Neural progenitor cell (in vitro differentiated cells): Measurements from ENCODE around the gene SPATA33. TPM values are rescaled to one million over a fixed set of nuclear protein-coding genes. Genes with fewer than 3 reads are reported as not detected.
"Not testable (repeated sequence)": the region's sequence is repeated elsewhere in the genome, so short reads cannot be mapped to it uniquely, and the experiment has no call there.

ENCODE experiments used
- DNase-seq: peaks from one replicate; pipeline ENCODE4 v3.0.0-alpha.2; 2016; ENCODE audit warnings: low spot score
- H2AFZ ChIP-seq: fragments of 200-600 bp; sonication (generic); replicated peaks from 2 replicates; pipeline ENCODE4 v1.6.1; 2016; ENCODE audit warnings: antibody characterized with exemption
- H3F3A ChIP-seq: fragments of 200-600 bp; sonication (generic); 2 replicates; pipeline ENCODE4 v1.6.1; 2016; ENCODE audit warnings: antibody characterized with exemption, low read depth
- H3K27ac ChIP-seq: fragments of 200-600 bp; sonication (generic); 2 replicates; pipeline ENCODE4 v1.5.1; 2016; ENCODE audit warnings: mild to moderate bottlenecking
- H3K27me3 ChIP-seq: fragments of 200-600 bp; sonication (generic); 2 replicates; pipeline ENCODE4 v1.6.1; 2016; ENCODE audit warnings: mild to moderate bottlenecking, moderate library complexity
- H3K36me3 ChIP-seq: fragments of 200-600 bp; sonication (generic); 2 replicates; pipeline ENCODE4 v1.5.1; 2016
- H3K4me1 ChIP-seq: fragments of 200-600 bp; sonication (generic); 2 replicates; pipeline ENCODE4 v1.6.1; 2016; ENCODE audit warnings: mixed run types
- H3K4me2 ChIP-seq: fragments of 200-600 bp; sonication (generic); 2 replicates; pipeline ENCODE4 v1.6.1; 2016
- H3K4me3 ChIP-seq: fragments of 200-600 bp; sonication (generic); 2 replicates; pipeline ENCODE4 v1.5.1; 2016
- H3K79me2 ChIP-seq: fragments of 200-600 bp; sonication (generic); 2 replicates; pipeline ENCODE4 v1.6.1; 2016; ENCODE audit warnings: low read depth
- H3K9ac ChIP-seq: fragments of 200-600 bp; sonication (generic); 2 replicates; pipeline ENCODE4 v1.6.1; 2016
- H3K9me3 ChIP-seq: fragments of 200-600 bp; sonication (generic); 2 replicates; pipeline ENCODE4 v1.5.1; 2016; ENCODE audit warnings: low read depth
- H4K20me1 ChIP-seq: fragments of 200-600 bp; sonication (generic); 2 replicates; pipeline ENCODE4 v1.6.1; 2016; ENCODE audit warnings: low read depth
- H3K27ac Mint-ChIP-seq: 3 replicates; pipeline ENCODE4 v1.8.0; 2021; ENCODE audit warnings: mixed read lengths
- H3K27me3 Mint-ChIP-seq: 2 replicates; pipeline ENCODE4 v1.8.0; 2022; ENCODE audit warnings: low read depth, mild to moderate bottlenecking, inconsistent platforms, moderate library complexity, mixed read lengths; ENCODE audit not compliant: insufficient read depth
- H3K36me3 Mint-ChIP-seq: 3 replicates; pipeline ENCODE4 v1.8.0; 2021; ENCODE audit warnings: mixed read lengths
- H3K4me1 Mint-ChIP-seq: 3 replicates; pipeline ENCODE4 v1.8.0; 2021; ENCODE audit warnings: mixed read lengths
- H3K4me3 Mint-ChIP-seq: 3 replicates; pipeline ENCODE4 v1.8.0; 2021; ENCODE audit warnings: mild to moderate bottlenecking, moderate library complexity, mixed read lengths
- H3K9me3 Mint-ChIP-seq: 3 replicates; pipeline ENCODE4 v1.8.0; 2020; ENCODE audit warnings: mixed read lengths
- EZH2 ChIP-seq: fragments of 200-600 bp; sonication (generic); IDR thresholded peaks from 2 replicates; pipeline ENCODE4 v1.6.1; 2017; ENCODE audit warnings: antibody characterized with exemption, mild to moderate bottlenecking, moderate library complexity
- EZH2phosphoT487 ChIP-seq: fragments of 200-600 bp; sonication (generic); IDR thresholded peaks from 2 replicates; pipeline ENCODE4 v1.6.1; 2017; ENCODE audit warnings: antibody characterized with exemption
- total RNA-seq: library from RNA; depleted of rRNA; stranded (reverse); fragments of >200 nt; gene quantifications from 2 replicates; pipeline ENCODE4 v1.2.3, GENCODE V29; 2015; ENCODE audit warnings: low replicate concordance
- TF ChIP-seq, protein P1 (sequence below): fragments of 200-600 bp; sonication (generic); IDR thresholded peaks from 2 replicates; pipeline ENCODE4 v1.5.1; 2017; ENCODE audit warnings: antibody characterized with exemption, mild to moderate bottlenecking

The SPATA33 gene
- total RNA-seq, 1 donor from 2014 or later, result 14.1 TPM

DNA sequence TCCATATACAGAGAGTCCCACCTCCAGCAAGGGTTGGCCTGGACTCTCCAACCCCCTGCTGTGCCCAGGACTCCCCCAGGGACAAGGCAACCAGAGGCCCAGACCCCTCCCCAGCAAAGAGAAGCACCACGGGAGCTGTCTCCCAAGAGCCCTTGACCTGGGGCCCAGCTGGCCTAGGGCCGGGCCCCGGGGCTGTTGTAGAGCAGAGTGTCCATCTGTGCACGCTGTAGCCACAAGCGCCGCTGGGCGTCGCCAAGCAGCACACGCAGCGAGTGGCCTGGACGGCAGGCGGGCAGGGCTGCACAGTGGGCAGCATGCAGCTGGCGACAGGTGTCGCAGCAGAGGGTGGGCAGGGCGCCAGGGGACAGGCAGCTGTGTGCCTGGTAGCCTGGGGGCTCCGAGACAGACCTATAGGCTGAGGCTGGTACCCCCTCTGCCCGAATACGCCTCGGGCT is 39.6 kb downstream of the SPATA33 start:
- Mint-ChIP-seq H3K4me3 (no peak overlapping the region), H3K27me3 (peaks cover 15% of the 10 kb centered on the region), H3K4me1 (peaks cover 16% of the 10 kb centered on the region), H3K27ac (no peak overlapping the region), H3K36me3 (peaks cover 8% of the 10 kb centered on the region), H3K9me3 (no peaks in the 10 kb centered on the region)
- Histone ChIP-seq H4K20me1 (peaks cover 14% of the 10 kb centered on the region), H3K27me3 (peaks cover 7% of the 10 kb centered on the region), H2AFZ (no peak overlapping the region), H3K27ac (no peak overlapping the region), H3K9ac (no peak overlapping the region), H3K4me1 (peaks cover 4% of the 10 kb centered on the region), H3K36me3 (no peaks in the 10 kb centered on the region), H3F3A (peaks cover 31% of the 10 kb centered on the region), H3K79me2 (no peaks in the 10 kb centered on the region), H3K9me3 (no peaks in the 10 kb centered on the region), H3K4me2 (no peak overlapping the region), H3K4me3 (no peak overlapping the region)
- DNase-seq, result no peak
- TF ChIP-seq EZH2phosphoT487 (no peak), EZH2 (no peak)
- TF ChIP-seq, protein P1, sequence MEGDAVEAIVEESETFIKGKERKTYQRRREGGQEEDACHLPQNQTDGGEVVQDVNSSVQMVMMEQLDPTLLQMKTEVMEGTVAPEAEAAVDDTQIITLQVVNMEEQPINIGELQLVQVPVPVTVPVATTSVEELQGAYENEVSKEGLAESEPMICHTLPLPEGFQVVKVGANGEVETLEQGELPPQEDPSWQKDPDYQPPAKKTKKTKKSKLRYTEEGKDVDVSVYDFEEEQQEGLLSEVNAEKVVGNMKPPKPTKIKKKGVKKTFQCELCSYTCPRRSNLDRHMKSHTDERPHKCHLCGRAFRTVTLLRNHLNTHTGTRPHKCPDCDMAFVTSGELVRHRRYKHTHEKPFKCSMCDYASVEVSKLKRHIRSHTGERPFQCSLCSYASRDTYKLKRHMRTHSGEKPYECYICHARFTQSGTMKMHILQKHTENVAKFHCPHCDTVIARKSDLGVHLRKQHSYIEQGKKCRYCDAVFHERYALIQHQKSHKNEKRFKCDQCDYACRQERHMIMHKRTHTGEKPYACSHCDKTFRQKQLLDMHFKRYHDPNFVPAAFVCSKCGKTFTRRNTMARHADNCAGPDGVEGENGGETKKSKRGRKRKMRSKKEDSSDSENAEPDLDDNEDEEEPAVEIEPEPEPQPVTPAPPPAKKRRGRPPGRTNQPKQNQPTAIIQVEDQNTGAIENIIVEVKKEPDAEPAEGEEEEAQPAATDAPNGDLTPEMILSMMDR, result no peak

DNA sequence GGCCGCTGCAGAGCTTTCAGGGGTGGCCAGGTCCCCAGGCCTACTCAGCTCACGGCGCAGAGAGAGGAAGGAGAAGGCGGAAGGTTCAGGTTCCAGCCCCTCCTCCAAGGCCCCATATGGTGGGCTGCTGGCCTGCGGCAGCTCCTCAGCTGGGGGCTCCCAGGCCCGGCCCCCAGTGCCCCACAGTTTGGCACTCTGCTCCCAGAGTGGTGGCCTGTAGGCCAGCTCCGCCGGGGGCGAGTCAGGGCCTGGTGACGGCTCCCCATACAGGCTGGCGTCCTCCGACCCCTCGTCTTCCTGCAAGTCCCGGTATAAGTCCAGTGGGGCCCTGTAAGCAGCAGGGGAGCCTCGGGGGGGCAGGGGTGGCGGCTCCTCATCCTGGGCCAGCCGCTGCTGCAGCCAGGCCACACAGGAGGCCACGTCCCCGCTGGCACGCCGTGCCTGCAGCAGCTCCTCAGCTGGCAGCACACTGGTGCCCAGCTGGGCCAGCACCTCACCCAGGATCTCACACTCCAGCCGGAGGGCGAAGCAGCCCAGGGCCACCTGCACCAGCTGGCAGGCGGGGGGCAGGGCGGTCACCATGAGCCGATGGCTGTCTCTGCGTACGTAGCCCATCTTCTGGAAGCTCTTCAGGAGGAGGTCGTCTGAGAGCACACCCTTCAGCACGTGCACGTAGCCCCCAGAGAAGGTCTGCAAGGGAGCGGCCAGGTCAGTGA is 40.1 kb downstream of the SPATA33 start:
- DNase-seq, result no peak

DNA sequence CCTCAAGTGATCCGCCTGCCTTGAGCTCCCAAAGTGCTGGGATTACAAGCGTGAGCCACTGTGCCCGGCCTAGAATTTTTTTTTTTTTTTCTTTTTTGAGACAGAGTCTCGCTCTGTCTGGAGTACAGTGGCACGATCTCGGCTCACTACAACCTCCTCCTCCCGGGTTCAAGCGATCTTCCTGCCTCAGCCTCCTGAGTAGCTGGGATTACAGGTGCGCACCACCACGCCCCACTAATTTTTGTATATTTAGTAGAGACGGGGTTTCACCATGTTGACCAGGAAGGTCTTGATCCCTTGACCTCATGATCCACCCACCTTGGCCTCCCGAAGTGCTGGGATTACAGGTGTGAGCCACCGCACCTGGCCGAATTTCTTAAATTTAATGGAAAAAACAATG is 41.1 kb downstream of the SPATA33 start:
- H3K4me1 Mint-ChIP-seq, result peaks cover 16% of the 10 kb centered on the region
- H2AFZ ChIP-seq, H3K27ac ChIP-seq, H3K9ac ChIP-seq, H3K9me3 ChIP-seq, H3K36me3 ChIP-seq, H3K4me2 ChIP-seq, H3K9me3 Mint-ChIP-seq, DNase-seq, H3K4me1 ChIP-seq, H3K36me3 Mint-ChIP-seq, H3K79me2 ChIP-seq, H3K4me3 ChIP-seq: not testable (repeated sequence)
- Histone ChIP-seq H3K27me3 (peaks cover 19% of the 10 kb centered on the region), H3F3A (peaks cover 37% of the 10 kb centered on the region), H4K20me1 (peaks cover 14% of the 10 kb centered on the region)
- peak overlapping the region; percentile 84 for H3K4me3 Mint-ChIP-seq
- peak overlapping the region; percentile 76 for H3K27ac Mint-ChIP-seq
- peaks cover 12% of the 10 kb centered on the region for H3K27me3 Mint-ChIP-seq

More for the DNA sequence above, 40.1 kb downstream of the SPATA33 start:
- H4K20me1 ChIP-seq, result peaks cover 14% of the 10 kb centered on the region
- no peaks in the 10 kb centered on the region for H3K9me3 Mint-ChIP-seq
- no peak overlapping the region for H3K9ac ChIP-seq
- H3K36me3 Mint-ChIP-seq, result peaks cover 8% of the 10 kb centered on the region
- peaks cover 15% of the 10 kb centered on the region for H3K27me3 Mint-ChIP-seq
- peaks cover 4% of the 10 kb centered on the region for H3K4me1 ChIP-seq
- H3K4me2 ChIP-seq, result no peak overlapping the region
- no peak overlapping the region for H3K27ac ChIP-seq
- peaks cover 37% of the 10 kb centered on the region for H3F3A ChIP-seq
- TF ChIP-seq EZH2phosphoT487 (no peak), EZH2 (no peak)
- TF ChIP-seq, protein P1, result no peak
- no peak overlapping the region for H3K27ac Mint-ChIP-seq
- H3K9me3 ChIP-seq, result no peaks in the 10 kb centered on the region
- peaks cover 10% of the 10 kb centered on the region for H3K27me3 ChIP-seq
- H3K4me1 Mint-ChIP-seq, result peaks cover 16% of the 10 kb centered on the region
- H3K4me3 Mint-ChIP-seq, result no peak overlapping the region
- no peaks in the 10 kb centered on the region for H3K79me2 ChIP-seq
- no peak overlapping the region for H3K4me3 ChIP-seq
- H2AFZ ChIP-seq, result no peak overlapping the region
- no peaks in the 10 kb centered on the region for H3K36me3 ChIP-seq

DNA sequence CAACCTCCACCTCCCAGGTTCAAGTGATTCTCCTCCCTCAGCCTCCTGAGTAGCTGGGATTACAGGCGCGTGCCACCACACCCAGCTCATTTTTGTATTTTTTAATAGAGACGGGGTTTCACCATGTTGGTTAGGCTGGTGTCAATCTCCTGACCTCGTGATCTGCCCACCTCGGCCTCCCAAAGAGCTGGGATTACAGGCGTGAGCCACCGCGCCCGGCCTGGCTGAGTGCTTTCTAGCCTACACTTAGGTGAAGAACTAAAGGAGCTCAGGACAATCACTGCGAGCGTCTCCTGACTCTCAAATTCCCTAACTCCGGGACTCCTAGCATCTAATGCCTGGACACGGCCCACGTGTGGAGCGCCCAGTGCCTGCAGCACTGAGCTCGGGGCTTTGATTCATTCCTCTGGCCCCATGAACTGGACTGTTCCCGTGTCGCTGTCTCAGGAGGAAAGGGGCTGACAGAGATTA is 42.0 kb downstream of the SPATA33 start:
- Histone ChIP-seq H3K4me3 (peak overlapping the region; percentile 31), H3F3A (peaks cover 37% of the 10 kb centered on the region), H4K20me1 (peaks cover 14% of the 10 kb centered on the region), H3K27me3 (peaks cover 26% of the 10 kb centered on the region), H3K4me2 (peak overlapping the region; percentile 89)
- Mint-ChIP-seq H3K4me3 (peak overlapping the region; percentile 84), H3K27ac (peak overlapping the region; percentile 53), H3K27me3 (peaks cover 12% of the 10 kb centered on the region), H3K4me1 (peaks cover 16% of the 10 kb centered on the region)
- H3K9ac ChIP-seq, H3K79me2 ChIP-seq, H3K9me3 Mint-ChIP-seq, H3K27ac ChIP-seq, H3K9me3 ChIP-seq, H3K36me3 ChIP-seq, H2AFZ ChIP-seq, H3K4me1 ChIP-seq, DNase-seq, H3K36me3 Mint-ChIP-seq: not testable (repeated sequence)
